Middle frontal gyrus (tissue), 1 donor: ENCODE data around the gene CASKIN1.
"Not testable (repeated sequence)": the region's sequence is repeated elsewhere in the genome, so short reads cannot be mapped to it uniquely, and the experiment has no call there.

Experiments
- DNase-seq: peaks from one replicate; pipeline ENCODE4 v3.0.0-alpha.2; 2015; ENCODE audit warnings: low spot score; ENCODE audit errors: extremely low spot score

Gene CASKIN1, protein sequence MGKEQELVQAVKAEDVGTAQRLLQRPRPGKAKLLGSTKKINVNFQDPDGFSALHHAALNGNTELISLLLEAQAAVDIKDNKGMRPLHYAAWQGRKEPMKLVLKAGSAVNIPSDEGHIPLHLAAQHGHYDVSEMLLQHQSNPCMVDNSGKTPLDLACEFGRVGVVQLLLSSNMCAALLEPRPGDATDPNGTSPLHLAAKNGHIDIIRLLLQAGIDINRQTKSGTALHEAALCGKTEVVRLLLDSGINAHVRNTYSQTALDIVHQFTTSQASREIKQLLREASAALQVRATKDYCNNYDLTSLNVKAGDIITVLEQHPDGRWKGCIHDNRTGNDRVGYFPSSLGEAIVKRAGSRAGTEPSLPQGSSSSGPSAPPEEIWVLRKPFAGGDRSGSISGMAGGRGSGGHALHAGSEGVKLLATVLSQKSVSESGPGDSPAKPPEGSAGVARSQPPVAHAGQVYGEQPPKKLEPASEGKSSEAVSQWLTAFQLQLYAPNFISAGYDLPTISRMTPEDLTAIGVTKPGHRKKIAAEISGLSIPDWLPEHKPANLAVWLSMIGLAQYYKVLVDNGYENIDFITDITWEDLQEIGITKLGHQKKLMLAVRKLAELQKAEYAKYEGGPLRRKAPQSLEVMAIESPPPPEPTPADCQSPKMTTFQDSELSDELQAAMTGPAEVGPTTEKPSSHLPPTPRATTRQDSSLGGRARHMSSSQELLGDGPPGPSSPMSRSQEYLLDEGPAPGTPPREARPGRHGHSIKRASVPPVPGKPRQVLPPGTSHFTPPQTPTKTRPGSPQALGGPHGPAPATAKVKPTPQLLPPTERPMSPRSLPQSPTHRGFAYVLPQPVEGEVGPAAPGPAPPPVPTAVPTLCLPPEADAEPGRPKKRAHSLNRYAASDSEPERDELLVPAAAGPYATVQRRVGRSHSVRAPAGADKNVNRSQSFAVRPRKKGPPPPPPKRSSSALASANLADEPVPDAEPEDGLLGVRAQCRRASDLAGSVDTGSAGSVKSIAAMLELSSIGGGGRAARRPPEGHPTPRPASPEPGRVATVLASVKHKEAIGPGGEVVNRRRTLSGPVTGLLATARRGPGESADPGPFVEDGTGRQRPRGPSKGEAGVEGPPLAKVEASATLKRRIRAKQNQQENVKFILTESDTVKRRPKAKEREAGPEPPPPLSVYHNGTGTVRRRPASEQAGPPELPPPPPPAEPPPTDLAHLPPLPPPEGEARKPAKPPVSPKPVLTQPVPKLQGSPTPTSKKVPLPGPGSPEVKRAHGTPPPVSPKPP (N-terminal part only)

DNA sequence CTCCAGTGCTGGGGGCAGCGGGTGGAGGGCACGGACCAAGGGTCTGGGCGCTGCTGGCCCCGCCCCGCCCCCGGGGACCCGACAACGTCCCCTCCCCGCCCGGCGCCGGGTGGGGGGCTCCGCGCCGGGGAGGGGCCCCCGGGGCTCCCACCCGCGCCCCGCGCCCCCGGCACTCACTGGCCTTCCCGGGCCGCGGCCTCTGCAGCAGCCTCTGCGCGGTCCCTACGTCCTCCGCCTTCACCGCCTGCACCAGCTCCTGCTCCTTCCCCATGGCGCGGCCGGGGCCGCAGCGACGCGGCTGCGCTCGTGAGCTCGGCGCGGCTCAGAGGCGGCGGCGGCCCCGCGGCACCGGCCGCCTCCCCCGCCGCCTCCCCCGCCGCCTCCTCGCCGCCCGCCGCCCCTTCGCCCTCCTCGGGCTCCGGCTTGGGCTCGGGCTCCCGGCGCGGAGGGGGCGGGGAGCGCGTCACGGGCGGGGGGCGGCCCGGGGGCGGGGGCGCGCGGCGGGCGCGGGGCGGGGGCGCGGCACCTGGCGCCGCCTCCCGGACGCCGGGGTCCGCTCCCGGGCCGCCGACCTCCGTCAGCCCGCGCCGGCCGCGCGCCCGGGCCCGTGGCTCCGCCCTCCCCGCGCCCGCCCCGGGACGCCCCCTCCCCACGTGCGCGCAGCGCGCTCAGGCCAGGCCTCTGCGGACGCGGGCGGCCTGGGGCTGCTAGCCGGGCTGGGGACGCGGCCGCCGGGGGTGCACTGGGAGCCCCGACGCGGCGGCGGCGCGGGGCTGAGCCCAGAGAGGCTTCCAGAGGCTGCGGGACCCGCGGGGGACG lies at the start of gene CASKIN1:
Gene CASKIN1 (minus strand): TSS at position 444 of the 819 bp plus-strand sequence. CDS start 173 bp downstream, at position 271.
- no peak for DNase-seq

DNA sequence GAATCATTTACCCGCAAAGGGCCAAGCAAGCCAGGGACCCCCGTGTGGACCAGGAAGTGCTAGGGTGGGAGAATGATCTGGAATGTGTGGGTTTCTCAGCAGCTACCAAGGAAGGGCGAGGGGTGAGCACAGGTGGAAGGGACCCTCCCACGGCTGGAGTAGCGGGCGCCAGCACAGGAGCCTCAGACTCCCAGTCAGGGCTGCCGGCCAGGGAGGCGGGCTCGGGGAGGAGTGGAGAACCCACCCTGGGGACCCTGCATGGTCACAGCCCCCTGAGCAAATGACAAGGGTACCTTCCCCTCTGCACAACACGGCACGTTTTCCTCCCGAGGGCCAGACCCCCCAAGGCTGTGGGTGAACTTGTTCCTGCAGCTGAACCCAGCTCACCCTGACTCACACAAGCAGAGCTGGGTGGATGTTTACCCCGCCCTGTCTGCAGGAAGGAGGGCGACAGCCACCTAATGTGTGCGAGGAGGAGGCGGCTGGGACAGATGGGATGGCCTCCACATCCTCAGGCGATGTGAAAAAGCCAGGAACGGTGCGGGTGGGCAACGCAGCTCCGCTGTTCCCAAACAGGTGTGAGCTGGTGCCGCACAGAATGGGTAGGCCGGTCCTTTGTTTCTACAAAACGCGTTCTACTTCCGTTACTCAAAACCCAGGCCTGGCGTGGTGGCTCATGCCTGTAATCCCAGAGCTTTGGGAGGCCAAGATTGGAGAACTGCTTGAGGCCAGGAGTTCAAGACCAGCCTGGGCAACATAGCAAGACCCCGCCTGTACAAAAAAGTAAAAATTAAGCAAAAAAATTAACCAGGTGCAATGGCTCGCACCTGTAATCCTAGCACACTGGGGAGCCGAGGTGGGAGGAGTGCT lies 48.8 kb upstream of the CASKIN1 start:
- no peak for DNase-seq

DNA sequence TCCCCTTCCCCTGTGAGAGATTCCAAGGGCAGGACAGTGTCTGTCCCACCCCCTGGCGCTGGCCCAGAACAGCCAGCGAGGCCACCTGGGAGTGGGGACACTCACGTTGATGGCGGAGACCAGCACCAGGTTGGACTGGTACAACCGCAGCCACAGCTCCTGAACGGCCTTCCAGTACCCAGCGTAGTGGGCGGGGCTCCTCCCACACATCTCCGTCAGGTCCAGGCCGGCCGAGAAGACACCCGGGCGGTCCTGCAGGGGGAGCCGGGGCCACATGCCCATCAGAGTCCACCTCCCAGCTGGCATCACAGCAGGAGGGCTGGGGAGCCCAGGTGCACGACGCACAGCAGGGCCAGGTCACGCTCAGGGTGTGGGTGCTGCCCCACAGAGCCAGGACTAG lies 47.9 kb upstream of the CASKIN1 start:
- DNase-seq, result no peak

DNA sequence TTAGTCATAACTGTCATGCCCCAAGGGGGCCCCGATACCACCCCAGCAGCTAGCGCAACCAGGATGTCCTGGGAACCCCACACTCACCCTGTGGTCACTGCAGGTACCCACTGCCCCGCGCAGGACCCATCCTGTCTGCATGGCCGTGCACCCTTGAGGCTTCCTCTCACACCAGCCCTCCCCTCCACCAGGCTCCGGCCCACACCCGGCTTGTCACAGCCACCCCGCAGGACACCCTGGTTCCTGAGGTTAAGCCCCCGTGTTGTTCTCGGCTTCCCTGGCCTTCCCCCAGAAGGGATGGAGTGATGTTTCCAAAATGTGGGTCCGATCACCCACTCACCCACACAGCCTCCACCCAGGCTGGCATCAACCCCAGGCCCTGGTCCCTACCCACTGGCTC lies 47.4 kb upstream of the CASKIN1 start:
- DNase-seq, result no peak

DNA sequence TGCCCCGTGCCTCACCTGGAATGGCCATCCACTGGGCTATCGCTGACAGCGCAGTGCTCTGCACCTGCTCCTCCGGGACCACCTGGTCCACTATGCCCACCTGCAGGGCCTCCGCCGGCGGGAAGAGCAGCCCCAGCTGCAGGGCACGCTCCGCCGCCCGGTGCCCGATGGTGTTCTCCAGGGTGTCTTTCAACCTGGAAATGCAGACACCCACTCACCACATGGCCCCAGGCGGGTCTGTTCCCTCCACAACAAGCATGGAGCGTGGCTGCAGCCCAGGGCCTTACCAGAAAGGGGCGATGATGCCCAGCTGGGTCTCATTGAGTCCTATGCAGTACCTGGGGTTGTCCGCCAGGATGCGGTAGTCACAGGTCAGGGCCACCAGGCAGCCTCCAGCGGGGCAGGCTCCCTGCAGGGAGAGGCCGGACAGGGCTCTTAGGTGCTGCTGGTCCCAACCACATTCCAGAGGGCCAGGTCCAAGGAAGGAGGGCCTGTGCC lies 46.7 kb upstream of the CASKIN1 start:
- DNase-seq, result no peak

DNA sequence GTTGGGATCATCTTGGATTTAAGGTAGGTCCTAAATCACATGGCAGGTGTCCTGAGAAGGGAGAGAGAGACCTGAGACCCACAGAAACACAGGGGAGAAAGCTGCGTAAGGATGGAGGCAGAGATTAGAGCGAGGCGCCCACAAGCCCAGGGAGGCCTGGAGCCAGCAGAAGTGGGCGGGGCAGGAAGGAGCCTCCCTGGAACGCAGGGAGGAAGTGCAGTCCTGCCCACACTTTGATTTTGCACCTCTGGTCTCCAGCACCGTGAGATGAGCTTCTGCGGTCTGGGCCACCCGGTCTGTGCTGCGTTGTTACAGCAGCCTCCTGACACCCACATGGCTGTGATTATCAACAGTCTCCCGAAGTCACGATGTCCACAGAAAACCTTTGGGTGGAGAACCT lies 46.2 kb upstream of the CASKIN1 start:
- no peak for DNase-seq

DNA sequence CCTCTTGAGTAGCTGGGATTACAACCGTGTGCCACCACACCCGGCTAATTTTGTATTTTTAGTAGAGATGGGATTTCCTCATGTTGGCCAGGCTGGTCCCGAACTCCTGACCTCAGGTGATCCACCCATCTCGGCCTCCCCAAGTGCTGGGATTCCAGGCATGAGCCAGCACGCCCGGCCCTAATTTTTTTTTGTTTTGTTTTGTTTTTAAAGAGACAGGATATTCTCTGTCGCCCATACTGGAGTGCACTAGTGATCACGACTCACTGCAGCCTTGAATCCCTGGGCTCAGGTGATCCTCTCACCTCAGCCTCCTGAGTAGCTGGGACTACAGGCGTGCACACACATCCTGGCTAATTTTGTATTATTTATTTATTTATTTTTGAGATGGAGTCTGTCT lies 43.9 kb upstream of the CASKIN1 start:
- DNase-seq, result not testable (repeated sequence)

DNA sequence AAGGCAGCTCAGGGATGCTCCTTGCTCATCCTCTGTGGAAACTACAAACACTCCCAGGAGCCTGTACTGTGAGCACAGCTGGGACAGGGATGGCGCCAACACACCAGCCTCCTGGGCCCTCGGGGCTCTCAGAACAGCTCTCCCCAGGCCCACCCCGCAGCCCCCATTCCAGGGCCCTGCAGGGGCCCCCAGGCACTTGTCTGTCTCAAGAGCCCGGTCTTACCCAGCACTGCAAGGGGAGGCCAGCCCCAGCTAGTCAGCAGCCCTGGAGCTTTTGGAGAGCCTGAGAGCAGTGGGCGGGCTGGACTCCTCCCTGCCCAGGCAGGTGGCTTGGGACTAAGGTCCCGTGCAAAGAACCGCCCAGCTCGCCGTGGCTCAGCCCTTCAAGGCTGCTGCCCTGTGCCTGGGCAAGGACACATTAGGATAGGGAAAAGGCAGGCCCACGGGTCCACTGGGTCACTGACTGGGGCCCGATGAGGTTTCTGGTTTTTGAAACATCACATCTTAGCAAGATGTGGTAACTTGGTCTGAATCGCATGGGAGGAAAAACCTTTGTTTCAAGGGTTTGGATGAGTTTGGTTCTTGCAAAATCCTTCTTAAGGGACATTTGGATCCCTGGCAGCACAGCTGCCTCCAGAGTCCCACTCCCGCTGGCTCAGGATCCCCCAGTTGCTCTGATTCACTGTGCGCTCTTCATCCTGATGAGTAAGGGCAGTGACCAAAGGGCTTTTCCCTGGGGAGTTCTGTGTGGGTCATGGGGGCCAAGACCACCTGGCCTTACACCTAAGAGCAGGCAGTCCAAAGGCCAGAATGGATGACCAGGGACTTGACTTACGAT lies 42.7 kb upstream of the CASKIN1 start:
- DNase-seq, result no peak

DNA sequence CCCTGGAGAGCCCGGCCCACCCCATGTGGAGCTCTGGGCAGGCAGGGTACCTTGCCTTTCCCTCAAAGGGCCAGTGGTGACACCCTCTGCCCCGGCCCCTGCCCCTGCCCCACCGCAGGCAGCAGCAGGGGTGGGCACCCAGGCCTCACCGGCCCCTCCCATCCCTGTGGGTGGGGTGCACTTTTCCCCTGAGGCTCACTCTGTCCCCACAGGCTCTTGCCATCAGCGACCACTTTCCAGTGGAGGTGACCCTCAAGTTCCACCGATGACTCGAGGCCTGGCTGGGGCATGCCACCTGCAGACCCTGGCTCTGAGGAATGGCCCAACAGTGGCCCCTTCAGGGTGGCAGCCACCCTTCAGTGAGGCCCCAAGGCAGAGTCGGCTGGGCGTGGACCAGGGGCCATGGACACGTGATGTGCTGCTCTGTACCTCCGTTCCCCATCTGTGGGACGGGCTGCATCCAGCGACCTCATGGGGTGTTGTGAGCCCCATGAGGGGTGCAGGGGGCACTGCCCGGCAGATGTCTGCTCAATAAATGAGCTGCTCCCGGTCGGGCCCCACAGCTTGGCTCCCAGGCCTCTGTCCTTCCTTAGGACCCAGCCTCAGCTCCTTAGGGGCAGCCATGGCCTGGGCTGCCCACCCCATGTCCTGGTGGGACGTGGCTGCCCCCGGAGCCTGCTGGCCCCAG lies 41.9 kb upstream of the CASKIN1 start:
- no peak for DNase-seq

DNA sequence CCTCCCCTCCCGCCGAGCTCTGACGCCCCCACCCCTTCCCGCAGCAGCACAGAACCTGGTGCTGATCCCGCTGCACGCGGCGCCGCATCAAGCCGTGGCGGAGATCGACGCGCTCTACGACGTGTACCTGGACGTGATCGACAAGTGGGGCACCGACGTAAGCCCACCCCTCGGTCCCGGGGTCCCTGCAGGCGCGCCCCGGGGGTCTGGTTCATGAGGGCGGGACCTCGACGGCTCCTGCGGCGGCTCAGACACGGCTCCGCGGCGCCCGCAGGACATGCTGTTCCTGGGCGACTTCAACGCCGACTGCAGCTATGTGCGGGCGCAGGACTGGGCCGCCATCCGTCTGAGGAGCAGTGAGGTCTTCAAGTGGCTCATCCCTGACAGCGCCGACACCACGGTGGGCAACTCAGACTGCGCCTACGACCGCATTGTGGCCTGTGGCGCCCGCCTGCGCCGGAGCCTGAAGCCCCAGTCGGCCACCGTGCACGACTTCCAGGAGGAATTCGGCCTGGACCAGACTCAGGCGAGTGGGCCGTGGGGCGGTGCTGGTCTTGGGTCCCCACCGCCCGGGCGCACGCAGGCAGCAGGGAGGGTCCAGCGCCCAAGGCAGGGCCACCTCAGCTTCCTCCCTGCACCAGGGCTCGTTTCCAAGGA lies 41.2 kb upstream of the CASKIN1 start:
- no peak for DNase-seq

DNA sequence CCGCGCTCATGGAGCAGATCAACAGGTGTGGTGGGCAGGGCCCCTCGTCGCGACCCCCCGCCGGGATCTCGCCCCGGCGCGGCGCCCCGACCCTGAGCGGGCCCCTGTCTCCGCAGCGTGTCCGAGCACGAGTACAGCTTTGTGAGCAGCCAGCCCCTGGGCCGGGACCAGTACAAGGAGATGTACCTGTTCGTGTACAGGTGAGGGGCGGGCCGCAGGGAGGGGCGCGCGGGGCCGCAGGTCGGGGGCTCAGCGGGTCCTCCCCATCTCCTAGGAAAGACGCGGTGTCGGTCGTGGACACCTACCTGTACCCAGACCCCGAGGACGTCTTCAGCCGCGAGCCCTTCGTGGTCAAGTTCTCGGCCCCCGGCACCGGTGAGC lies 40.7 kb upstream of the CASKIN1 start:
- no peak for DNase-seq

DNA sequence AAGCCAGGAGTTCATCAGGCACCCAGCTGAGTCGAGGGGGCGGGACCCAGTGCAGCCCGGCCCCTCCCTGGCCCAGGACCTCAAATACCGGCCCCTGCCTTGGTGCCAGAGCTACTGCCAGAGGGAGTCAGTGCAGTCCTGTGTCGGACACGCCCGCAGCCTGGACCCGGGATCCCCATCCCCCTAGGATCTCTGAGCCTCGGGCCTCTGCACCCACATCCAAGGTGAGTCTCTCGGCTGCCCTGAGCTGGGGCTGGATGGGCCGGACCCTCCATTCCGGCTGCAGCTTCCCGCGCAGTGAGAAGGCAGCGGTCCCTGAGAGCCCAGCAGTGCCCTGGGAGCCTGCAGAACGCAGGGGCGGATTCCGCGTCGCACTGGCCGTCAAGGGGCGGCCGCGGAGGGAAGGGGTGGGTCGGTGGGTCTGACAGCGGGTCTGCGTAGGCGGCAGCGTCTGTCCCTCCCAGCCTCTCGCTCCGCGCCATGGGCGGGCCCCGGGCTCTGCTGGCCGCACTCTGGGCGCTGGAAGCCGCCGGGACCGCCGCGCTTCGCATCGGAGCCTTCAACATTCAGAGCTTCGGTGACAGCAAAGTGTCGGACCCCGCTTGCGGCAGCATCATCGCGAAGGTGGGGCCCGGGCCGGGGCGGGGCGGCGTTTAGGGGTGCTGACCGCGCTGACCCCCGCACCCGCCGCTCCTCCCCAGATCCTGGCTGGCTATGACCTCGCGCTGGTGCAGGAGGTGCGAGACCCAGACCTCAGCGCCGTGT lies 40.1 kb upstream of the CASKIN1 start, which contains the start of gene DNASE1L2:
Gene DNASE1L2 (plus strand): TSS at position 108 of the 765 bp plus-strand sequence. CDS start 373 bp downstream, at position 481.
- DNase-seq, result no peak

DNA sequence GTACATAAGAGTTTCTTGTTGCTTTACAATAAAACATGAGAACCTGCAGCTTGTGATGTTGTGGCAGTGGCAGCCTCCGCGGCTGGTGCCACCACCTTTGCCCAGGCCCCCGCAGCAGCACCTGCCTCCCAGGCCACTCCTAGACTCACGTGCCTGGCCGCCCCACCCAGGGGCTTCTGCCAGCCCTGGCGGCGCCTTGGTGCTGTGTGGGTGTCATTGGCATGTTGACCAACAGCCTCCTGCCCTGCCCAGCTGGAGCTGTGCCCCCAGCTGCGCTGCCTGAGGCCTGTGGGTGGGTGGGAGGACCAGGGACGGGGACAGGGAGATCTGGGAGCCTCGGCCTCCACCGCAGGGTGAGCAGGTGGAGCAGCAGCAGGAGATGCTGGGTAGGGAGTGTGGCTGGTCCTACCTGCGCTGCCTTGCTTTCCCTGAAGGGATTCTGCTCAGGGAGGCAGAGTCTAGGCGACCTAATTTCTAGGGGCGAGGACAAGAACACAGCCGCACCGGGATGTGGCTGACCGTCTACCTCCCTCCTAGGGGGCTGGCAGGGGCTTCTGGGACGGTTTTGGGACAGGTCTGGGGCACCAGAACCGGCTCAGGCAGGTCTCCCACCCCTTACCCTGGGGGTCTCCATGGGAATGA lies 39.4 kb upstream of the CASKIN1 start:
- DNase-seq, result no peak

DNA sequence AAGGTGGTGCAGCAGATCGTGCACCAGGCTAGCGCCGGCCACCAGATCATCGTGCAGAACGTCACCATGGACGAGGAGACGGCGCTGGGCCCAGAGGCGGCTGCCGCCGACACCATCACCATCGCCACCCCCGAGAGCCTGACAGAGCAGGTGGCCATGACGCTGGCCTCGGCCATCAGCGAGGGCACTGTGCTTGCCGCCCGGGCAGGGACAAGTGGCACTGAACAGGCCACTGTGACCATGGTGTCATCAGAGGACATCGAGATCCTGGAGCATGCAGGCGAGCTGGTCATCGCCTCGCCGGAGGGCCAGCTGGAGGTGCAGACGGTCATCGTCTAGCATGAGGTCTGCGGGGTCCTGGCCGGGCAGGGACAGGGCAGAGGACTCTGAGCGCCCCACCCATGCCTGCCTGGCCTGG lies 38.8 kb upstream of the CASKIN1 start:
- DNase-seq, result no peak

DNA sequence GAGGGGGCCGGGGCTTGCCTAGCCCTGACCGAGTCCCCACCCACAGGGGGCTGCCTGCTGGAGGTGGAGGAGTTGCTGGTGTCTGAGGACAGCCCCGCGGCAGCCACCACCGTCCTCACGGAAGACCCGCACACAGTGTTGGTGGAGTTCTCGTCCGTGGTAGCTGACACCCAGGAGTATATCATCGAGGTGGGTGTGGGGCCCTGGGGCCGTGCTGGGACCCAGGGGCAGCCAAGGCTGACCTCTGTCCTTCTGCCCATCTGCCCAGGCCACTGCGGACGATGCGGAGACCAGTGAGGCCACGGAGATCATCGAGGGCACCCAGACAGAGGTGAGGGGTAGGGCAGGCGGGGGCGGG lies 38.4 kb upstream of the CASKIN1 start:
- DNase-seq, result no peak
